ENCODE data around the gene IFNA5.

The IFNA5 gene

DNA sequence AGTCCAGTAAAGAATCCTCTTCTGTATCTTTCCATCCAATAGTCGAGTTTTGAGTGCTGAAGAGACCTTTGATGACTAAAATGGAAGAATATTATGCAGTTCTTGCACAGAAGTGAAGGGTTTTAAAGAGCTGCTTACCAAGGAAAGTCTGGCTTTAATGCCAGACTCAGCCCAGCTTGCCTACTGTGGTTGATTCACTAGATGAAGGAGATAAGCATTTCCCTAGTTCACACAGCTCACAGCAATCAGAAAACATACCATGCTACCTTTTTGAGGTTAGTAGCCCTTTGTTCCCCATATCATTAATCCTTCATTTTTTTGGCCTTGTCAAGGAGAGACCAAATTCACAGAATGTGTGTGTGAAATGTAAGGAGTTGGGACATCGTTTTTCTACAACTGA, 15.3 kb downstream of the IFNA5 start:
- DNase-seq, result no peak

DNA sequence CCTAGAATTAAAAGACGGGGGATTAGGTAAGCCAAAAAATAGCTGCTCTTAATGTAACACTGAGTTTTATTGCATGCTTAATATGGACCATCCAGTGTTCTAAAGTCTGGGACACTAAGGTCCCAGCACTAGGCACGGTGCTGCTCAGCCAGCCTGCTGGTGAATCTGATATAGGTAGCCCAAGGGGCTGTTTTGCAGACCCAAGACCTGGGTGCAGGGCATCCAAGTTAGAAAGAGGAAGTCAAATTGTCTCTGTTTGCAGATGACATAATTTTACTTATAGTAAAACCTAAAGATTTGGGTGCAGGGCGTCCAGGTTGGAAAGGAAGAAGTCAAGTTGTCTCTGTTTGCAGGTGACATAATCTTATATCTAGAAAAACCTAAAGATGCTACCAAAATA, 17.8 kb downstream of the IFNA5 start:
- no peak for DNase-seq

- no peak for DNase-seq
These were observed 18.5 kb downstream of the IFNA5 start for GRCh38 chr9:21286659-21287058.

DNA sequence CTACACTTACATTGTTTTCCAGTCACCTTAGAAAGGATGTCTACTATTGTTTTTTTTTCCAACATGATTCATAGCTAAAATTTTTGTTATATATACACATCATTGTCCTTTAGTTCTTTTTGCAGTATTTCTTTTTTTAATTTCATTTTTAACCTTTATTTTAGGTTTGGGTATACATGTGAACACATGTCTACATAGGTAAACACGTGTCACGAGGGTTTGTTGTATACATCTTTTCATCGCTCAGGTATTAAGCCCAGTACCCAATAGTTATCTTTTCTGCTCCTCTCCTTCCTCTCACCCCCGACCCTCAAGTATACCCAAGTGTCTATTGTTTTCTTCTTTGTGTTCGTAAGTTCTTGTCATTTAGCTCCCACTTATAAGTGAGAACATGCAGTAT, 19.0 kb downstream of the IFNA5 start:
- no peak for DNase-seq

DNA sequence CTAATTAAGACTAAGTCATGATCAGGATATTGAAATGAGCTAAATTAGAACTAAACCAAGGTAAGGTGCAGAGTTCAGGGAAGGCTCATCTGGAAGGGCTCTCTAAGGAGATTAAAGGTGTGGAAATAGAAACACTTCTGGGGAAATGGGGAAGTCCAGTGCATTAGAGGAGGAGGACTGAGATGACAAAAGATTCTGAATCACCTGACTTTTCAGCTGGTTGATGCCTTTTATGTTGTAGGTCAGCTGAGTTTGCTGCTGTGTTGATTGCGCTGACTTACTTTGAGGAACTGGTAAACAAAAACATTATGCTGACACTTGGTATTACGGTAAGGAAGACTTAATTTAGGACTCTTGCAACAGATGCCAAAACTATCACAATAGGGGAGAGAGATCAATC, 23.8 kb downstream of the IFNA5 start:
- no peak for DNase-seq

GRCh38 chr9:21268347-21268657, 36.8 kb downstream of the IFNA5 start:
- no peak for DNase-seq

- DNase-seq, result no peak
These were observed 37.4 kb downstream of the IFNA5 start for GRCh38 chr9:21267485-21268346.

DNA sequence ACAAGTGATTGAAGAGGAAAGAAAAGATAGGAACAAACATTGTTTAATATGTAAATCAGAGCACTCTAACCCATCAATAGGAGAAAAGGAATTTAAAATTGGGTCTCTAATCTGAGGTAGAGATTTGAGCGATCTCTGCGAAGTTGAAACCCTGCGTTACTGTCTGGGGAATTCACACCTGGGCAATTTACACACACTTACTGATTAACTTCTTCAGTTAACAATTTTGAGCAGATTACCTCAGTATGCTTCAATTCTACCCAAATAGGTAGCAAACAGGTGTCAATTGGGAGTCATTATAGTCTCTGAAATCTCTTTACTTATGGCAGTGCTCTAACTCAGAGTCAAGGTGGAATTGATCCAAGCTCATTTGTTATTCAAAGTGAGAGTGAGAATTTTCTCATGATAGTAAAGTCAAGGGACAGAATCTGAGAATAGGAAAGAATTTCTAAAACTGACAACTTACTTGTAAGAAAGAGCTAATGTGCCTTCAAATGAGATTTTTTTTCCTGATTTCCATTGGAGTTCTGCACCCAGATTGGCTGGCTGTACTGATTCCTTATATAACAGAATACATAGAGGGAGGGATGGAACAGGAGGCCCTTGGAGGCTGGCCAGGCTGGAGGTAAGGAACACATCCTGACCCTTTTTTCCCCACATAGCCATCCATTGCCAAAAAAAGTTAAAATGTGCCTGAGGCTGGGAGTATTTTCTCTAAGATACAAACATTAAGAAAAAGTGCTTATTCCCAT, 38.2 kb downstream of the IFNA5 start:
- DNase-seq, result no peak

- DNase-seq, result no peak
These were observed 39.5 kb downstream of the IFNA5 start for GRCh38 chr9:21265421-21266189.

DNA sequence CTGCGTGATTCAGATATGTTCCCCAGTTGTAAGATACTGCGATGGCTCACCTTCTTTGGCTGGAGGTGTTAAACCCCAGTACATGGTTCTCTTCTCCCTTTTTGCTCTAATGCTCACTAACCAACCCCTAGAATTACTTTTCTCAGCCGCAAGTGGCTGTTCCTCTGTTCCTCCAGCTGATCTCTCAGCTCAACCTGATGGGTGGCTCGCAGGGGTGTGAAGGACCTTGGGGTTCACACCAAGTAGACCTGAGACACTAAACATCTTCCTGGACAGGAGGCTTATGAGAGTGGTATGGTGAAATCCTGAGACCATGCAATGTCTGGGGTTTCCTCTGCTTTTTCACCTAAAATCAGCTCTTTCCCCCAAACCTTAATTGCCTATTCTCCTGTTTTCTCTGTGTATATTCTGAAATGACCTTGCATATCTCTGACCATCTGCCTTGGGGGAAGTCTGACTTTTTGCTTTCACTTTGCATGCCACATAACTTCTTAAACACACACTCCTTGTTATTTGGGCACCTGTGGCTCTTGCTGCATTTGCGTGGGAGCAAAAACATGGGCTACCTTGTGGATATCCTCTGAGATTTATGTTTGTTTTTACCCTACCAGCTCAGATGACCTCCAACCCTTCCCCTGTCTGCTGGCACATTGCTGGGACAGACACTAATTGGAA, 49.4 kb downstream of the IFNA5 start:
- DNase-seq, result no peak

Measured in eye (tissue), 1 donor.